ENCODE measurements around the gene ROCK2. TPM values are rescaled to one million over a fixed set of nuclear protein-coding genes. Genes with fewer than 3 reads are reported as not detected.
"Not testable (repeated sequence)": the region's sequence is repeated elsewhere in the genome, so short reads cannot be mapped to it uniquely, and the experiment has no call there.

The ROCK2 gene
- polyA plus RNA-seq, 1 donor (not counting 4 experiments of a cell fraction or from before 2014, with no cell fraction given): 12.6 TPM

DNA sequence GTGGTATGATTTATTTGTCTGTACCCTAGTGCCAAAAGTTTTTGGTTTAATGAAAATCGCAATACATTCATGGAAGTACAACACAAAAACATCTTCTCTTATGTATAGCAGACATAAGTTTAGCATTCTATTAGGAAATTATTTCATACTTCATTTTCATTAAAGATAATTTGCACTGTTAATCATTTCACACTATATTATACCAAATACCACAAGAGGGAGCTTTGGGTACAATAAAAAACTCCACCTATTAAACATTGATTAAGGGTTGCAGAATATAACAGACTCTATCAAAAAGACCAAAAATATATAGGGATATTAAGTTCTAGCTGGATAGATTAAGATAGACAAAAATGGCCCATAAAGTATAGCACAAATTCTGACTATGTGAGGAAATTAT lies 110.1 kb downstream of the ROCK2 start:
- FAIRE-seq: no peak
- H3K27me3 ChIP-seq (ENCODE audit: control insufficient read depth, extremely low read depth, insufficient read depth, low read length): no peaks in the 10 kb centered on the region

GRCh38 chr2:11231193-11231592 lies 113.2 kb downstream of the ROCK2 start:
- FAIRE-seq; H3K27me3 ChIP-seq (ENCODE audit: control insufficient read depth, extremely low read depth, insufficient read depth, low read length); dilution Hi-C loops (cut with MboI; ENCODE audit: extremely low pct_ligation_motif_present, low sequenced_read_pairs); DNase-seq (ENCODE audit: low read depth, low spot score); H3K4me3 ChIP-seq (ENCODE audit: control insufficient read depth in 2 of 3, extremely low read depth in 1 of 3, insufficient read depth in 2 of 3, low read depth in 1 of 3, low read length in 3 of 3); H3K4me2 ChIP-seq (ENCODE audit: control insufficient read depth, extremely low read depth, insufficient read depth, low read depth, low read length); H3K4me1 ChIP-seq (ENCODE audit: control insufficient read depth, extremely low read depth, insufficient read depth, low read length); H3K9me1 ChIP-seq (ENCODE audit: control insufficient read depth, extremely low read depth, insufficient read depth, low read length); H3K36me3 ChIP-seq (ENCODE audit: control insufficient read depth in 2 of 2, extremely low read depth in 1 of 2, insufficient read depth in 2 of 2, low read length in 2 of 2); H3K79me2 ChIP-seq (ENCODE audit: control insufficient read depth, insufficient read depth, low read length); H2AFZ ChIP-seq (ENCODE audit: control insufficient read depth, low read length); H4K20me1 ChIP-seq (ENCODE audit: control insufficient read depth, extremely low read depth, insufficient read depth, low read length); H3K27ac ChIP-seq (ENCODE audit: control insufficient read depth, insufficient read depth, low read length); H3K9ac ChIP-seq (ENCODE audit: control insufficient read depth, extremely low read depth, insufficient read depth, low read length); H3K9me3 ChIP-seq (ENCODE audit: control insufficient read depth, low read depth, low read length): not testable (repeated sequence)

More for the DNA sequence above, 110.1 kb downstream of the ROCK2 start:
- Histone ChIP-seq H3K9me1 (ENCODE audit: control insufficient read depth, extremely low read depth, insufficient read depth, low read length) (no peaks in the 10 kb centered on the region), H4K20me1 (ENCODE audit: control insufficient read depth, extremely low read depth, insufficient read depth, low read length) (no peaks in the 10 kb centered on the region), H3K36me3 (ENCODE audit: control insufficient read depth in 2 of 2, extremely low read depth in 1 of 2, insufficient read depth in 2 of 2, low read length in 2 of 2) (no peaks in the 10 kb centered on the region), H3K79me2 (ENCODE audit: control insufficient read depth, insufficient read depth, low read length) (peaks cover 4% of the 10 kb centered on the region), H3K4me2 (ENCODE audit: control insufficient read depth, extremely low read depth, insufficient read depth, low read depth, low read length) (no peak overlapping the region), H3K4me1 (ENCODE audit: control insufficient read depth, extremely low read depth, insufficient read depth, low read length) (no peaks in the 10 kb centered on the region), H3K9ac (ENCODE audit: control insufficient read depth, extremely low read depth, insufficient read depth, low read length) (no peak overlapping the region), H2AFZ (ENCODE audit: control insufficient read depth, low read length) (no peak overlapping the region), H3K9me3 (ENCODE audit: control insufficient read depth, low read depth, low read length) (no peaks in the 10 kb centered on the region), H3K27ac (ENCODE audit: control insufficient read depth, insufficient read depth, low read length) (no peak overlapping the region), H3K4me3 (ENCODE audit: control insufficient read depth in 2 of 3, extremely low read depth in 1 of 3, insufficient read depth in 2 of 3, low read depth in 1 of 3, low read length in 3 of 3) (no peak overlapping the region)
- dilution Hi-C loops (cut with MboI; ENCODE audit: extremely low pct_ligation_motif_present, low sequenced_read_pairs): no loop called here
- no peak for TF ChIP-seq EZH2 (IDR thresholded peaks at IDR 0.05; ENCODE audit: low read length)
- TF ChIP-seq, protein P1, sequence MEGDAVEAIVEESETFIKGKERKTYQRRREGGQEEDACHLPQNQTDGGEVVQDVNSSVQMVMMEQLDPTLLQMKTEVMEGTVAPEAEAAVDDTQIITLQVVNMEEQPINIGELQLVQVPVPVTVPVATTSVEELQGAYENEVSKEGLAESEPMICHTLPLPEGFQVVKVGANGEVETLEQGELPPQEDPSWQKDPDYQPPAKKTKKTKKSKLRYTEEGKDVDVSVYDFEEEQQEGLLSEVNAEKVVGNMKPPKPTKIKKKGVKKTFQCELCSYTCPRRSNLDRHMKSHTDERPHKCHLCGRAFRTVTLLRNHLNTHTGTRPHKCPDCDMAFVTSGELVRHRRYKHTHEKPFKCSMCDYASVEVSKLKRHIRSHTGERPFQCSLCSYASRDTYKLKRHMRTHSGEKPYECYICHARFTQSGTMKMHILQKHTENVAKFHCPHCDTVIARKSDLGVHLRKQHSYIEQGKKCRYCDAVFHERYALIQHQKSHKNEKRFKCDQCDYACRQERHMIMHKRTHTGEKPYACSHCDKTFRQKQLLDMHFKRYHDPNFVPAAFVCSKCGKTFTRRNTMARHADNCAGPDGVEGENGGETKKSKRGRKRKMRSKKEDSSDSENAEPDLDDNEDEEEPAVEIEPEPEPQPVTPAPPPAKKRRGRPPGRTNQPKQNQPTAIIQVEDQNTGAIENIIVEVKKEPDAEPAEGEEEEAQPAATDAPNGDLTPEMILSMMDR (optimal IDR thresholded peaks at IDR 0.05 in 1 of 3, IDR thresholded peaks at IDR 0.05 in 1 of 3, conservative IDR thresholded peaks at IDR 0.05 in 1 of 3; ENCODE audit: extremely low read depth in 1 of 3, insufficient read depth in 2 of 3, low read length in 3 of 3): peak in 1 of 3 experiments; percentile 37
- DNase-seq (ENCODE audit: low read depth, low spot score): no peak

DNA sequence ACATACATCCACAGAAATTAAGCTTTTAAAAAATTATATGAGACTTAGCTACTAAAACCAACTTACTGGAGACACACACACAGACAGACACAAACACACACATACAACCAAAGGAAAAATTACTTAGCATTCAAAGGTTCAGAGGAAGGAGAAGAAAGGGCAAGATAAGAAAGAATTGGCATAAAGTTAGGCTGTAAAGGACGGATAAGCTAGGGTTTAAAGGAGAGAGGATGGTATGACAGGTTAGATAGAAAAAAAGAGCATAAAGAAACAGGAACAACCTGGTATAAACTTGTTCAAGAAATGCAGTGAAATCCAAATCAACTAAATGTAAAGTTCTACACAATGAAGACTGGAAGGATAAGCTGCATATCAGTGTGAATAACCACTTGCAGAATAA lies 115.7 kb downstream of the ROCK2 start:
- no peak overlapping the region for H3K4me3 ChIP-seq (ENCODE audit: control insufficient read depth in 2 of 3, extremely low read depth in 1 of 3, insufficient read depth in 2 of 3, low read depth in 1 of 3, low read length in 3 of 3)
- FAIRE-seq (no peak), DNase-seq (ENCODE audit: low read depth, low spot score) (no peak)
- H3K27me3 ChIP-seq (ENCODE audit: control insufficient read depth, extremely low read depth, insufficient read depth, low read length): no peaks in the 10 kb centered on the region
- dilution Hi-C loops (cut with MboI; ENCODE audit: extremely low pct_ligation_motif_present, low sequenced_read_pairs): no loop called here
- H3K9ac ChIP-seq (ENCODE audit: control insufficient read depth, extremely low read depth, insufficient read depth, low read length): no peak overlapping the region
- H4K20me1 ChIP-seq (ENCODE audit: control insufficient read depth, extremely low read depth, insufficient read depth, low read length): no peaks in the 10 kb centered on the region
- no peaks in the 10 kb centered on the region for H3K9me1 ChIP-seq (ENCODE audit: control insufficient read depth, extremely low read depth, insufficient read depth, low read length)
- no peaks in the 10 kb centered on the region for H3K4me1 ChIP-seq (ENCODE audit: control insufficient read depth, extremely low read depth, insufficient read depth, low read length)
- TF ChIP-seq EZH2 (IDR thresholded peaks at IDR 0.05; ENCODE audit: low read length): no peak
- TF ChIP-seq, protein P1 (optimal IDR thresholded peaks at IDR 0.05 in 1 of 3, IDR thresholded peaks at IDR 0.05 in 1 of 3, conservative IDR thresholded peaks at IDR 0.05 in 1 of 3; ENCODE audit: extremely low read depth in 1 of 3, insufficient read depth in 2 of 3, low read length in 3 of 3): no peak
- H2AFZ ChIP-seq (ENCODE audit: control insufficient read depth, low read length): no peak overlapping the region
- H3K4me2 ChIP-seq (ENCODE audit: control insufficient read depth, extremely low read depth, insufficient read depth, low read depth, low read length): no peak overlapping the region
- H3K79me2 ChIP-seq (ENCODE audit: control insufficient read depth, insufficient read depth, low read length): no peaks in the 10 kb centered on the region
- no peaks in the 10 kb centered on the region for H3K36me3 ChIP-seq (ENCODE audit: control insufficient read depth in 2 of 2, extremely low read depth in 1 of 2, insufficient read depth in 2 of 2, low read length in 2 of 2)
- no peak overlapping the region for H3K27ac ChIP-seq (ENCODE audit: control insufficient read depth, insufficient read depth, low read length)
- no peaks in the 10 kb centered on the region for H3K9me3 ChIP-seq (ENCODE audit: control insufficient read depth, low read depth, low read length)
